Activated T-cell treated with anti-CD3 and anti-CD28 coated beads, Interleukin-2, amount 50 U/mL, for 4 hours (primary cell): Measurements from ENCODE around the gene EPRS1. TPM values are rescaled to one million over a fixed set of nuclear protein-coding genes. Genes with fewer than 3 reads are reported as not detected.
"Not testable (repeated sequence)": the region's sequence is repeated elsewhere in the genome, so short reads cannot be mapped to it uniquely, and the experiment has no call there.

Experiments
- ATAC-seq, 2 donors: fragments of 200-7000 bp; cut with Tn5 transposase; one replicate each; pipeline ENCODE4 v1.10.0; 2021
- DNase-seq: peaks from one replicate; pipeline ENCODE4 v3.0.0-alpha.2; 2020
- H3K27me3 Mint-ChIP-seq: one replicate; pipeline ENCODE4 v1.8.0; 2021; ENCODE audit warnings: low read depth, mixed read lengths
- H3K36me3 Mint-ChIP-seq: one replicate; pipeline ENCODE4 v1.8.0; 2022; ENCODE audit warnings: mixed read lengths; ENCODE audit not compliant: insufficient read depth
- H3K4me1 Mint-ChIP-seq: one replicate; pipeline ENCODE4 v1.8.0; 2021; ENCODE audit warnings: low read depth, mixed read lengths
- H3K4me3 Mint-ChIP-seq: one replicate; pipeline ENCODE4 v1.8.0; 2021; ENCODE audit warnings: mild to moderate bottlenecking, moderate library complexity, mixed read lengths
- H3K9me3 Mint-ChIP-seq: one replicate; pipeline ENCODE4 v1.8.0; 2021; ENCODE audit warnings: mixed read lengths
- total RNA-seq, 3 donors: library from RNA; stranded (reverse); gene quantifications; one replicate each; pipeline ENCODE4 v1.2.1, GENCODE V29; 2021

The EPRS1 gene
- total RNA-seq, result 100 to 1,000 TPM; 187 to 217 (median 208) TPM

DNA sequence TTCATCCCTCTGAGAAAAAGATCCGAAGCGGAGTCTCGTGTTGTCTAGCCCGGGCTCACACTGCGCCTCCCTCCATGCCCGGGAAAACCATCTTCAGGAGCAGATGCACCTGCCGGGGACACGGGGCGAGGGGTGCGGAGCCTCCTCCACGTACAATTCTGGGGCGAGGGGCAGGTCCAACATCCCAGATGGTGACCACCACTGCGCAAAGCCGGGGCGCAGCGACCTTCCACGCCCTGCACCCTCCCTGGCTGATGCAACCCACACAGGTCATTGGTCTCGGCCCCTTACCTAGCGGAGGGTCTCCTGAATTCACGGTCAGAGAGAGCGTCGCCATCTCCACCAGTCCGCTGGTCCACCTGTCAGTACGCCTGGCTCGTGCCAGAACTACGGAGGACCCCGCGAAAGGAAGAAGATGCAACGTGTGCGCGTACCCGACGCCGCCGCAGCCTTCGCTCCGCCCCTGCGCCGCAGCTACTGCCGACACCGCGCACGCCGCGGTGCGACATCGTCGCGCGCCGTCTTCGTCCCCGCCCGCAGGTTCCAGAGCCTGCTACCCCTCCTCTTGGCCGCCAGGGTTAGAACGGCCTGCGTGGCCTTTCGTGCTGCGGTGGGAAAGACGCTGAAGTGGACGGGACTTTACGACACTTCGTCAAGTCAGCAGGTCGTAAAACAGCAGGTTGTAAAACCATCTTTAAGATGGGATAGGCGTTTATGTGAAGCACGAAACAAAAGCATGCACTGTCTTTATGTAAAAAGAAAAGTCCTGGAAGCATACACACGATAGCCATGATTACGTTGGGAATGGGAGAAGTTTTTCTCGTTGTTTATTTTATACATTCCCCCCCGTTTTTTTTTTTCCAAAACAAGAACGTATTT, at the start of gene EPRS1:
Gene EPRS1 (minus strand): TSS at position 454 of the 879 bp plus-strand sequence. CDS start 117 bp downstream, at position 337.
- H3K9me3 Mint-ChIP-seq, result no peaks in the 10 kb centered on the region
- H3K36me3 Mint-ChIP-seq, result peaks cover 7% of the 10 kb centered on the region
- peaks cover 25% of the 10 kb centered on the region for H3K4me1 Mint-ChIP-seq
- DNase-seq (peak; percentile 90), ATAC-seq (peak; percentile 98)
- no peaks in the 10 kb centered on the region for H3K27me3 Mint-ChIP-seq
- peak within 1 kb of the TSS; percentile 95 for H3K4me3 Mint-ChIP-seq

DNA sequence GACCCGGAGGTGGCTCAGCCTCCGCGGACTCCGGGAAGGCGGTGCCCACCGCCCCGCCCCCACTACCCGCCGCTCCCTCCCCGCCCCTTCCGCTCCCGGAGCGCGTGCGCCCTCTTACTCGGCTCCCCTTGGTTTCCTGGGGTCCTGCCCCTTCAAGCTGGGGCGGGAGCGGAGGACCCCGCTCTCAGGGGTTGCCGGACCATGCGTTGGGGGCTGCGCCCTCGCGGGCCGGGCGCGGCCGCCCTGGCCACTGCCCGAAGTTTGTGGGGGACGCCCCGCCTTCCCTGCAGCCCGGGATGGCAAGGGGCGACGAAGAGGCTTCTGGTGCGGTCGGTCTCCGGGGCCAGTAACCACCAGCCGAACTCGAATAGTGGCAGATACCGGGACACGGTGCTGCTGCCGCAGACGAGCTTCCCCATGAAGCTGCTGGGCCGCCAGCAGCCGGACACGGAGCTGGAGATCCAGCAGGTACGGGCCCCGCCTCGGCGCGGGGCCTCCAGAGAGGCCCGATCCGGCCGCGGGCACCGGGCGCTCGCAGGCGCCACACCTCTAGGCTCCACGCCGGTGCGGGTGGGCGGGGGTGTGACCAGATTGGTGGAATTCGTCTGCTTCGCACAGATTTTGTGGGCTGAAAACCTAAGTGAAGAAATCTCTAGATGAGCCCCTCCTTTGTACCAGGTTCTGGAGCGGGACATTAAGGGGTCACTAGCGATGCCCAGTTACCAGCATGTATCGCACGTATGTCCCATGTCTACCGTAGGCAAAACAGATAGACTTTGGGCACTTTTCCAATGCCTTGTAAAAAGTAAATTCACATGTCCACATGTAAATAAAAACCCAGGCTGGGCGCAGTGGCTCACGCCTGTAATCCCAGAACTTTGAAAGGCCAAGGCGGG, 48.0 kb upstream of the EPRS1 start, which contains the start of gene IARS2:
Gene IARS2 (plus strand): TSS at position 117 of the 896 bp plus-strand sequence. CDS start 85 bp downstream, at position 202.
- Mint-ChIP-seq H3K4me1 (peaks cover 39% of the 10 kb centered on the region), H3K36me3 (peaks cover 13% of the 10 kb centered on the region), H3K27me3 (no peaks in the 10 kb centered on the region), H3K9me3 (no peaks in the 10 kb centered on the region), H3K4me3 (peak within 1 kb of the TSS; percentile 79)
- peak; percentile 83 to 87 for ATAC-seq
- DNase-seq, result peak; percentile 91

DNA sequence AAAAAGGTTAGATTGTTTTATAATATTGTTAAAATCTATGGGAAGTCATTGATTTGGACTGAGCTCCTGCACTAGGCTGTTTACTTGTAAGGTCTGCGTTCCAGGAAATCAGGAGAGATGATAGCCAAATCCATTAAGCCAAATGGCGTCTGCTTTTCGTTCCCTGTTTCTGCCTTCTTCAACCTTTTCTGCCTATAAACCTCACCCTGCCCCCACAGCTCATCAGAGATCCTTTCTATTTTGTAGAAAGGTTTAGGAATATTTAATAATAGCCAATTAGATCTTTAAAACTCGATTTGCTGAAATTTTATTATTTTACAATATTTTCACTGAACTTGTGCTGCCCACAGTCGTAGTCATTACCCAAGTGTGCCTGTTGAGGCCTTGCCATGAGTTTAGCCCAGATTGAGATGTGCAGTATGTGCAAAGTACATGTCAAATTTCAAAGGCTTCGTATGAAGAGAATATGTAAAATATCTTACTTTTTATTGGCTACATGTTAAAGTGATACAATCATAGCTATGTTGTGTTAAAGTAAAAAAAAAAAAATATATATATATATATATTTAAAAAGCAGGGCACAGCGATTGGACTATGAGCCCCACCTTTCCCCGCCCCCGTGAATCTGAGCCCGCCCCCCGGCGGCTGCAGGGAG, 47.2 kb upstream of the EPRS1 start:
- Mint-ChIP-seq H3K4me1 (peaks cover 42% of the 10 kb centered on the region), H3K9me3 (no peaks in the 10 kb centered on the region), H3K36me3 (peaks cover 12% of the 10 kb centered on the region), H3K27me3 (no peaks in the 10 kb centered on the region), H3K4me3 (peak overlapping the region; percentile 24)
- no peak for DNase-seq
- no peak for ATAC-seq

DNA sequence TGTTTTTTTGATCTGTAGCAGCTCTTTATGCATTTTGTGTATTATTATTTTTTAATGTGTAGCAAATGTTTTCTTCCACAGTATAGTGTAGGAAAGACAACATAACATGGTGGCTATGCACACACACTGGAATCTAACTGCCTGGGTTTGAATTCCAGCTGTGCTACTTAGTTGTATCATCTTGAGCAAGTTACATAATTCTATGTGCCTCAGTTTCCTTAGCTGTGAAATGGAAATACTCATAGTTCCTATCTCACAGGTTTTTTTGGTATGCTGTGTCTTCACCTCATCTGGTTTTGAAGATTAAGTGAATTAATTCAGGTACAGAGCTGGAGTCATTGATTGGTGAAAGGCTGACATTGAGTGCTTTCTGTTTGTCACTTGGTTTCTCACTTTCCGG, 46.4 kb upstream of the EPRS1 start:
- peaks cover 7% of the 10 kb centered on the region for H3K36me3 Mint-ChIP-seq
- no peaks in the 10 kb centered on the region for H3K27me3 Mint-ChIP-seq
- H3K9me3 Mint-ChIP-seq, result no peaks in the 10 kb centered on the region
- ATAC-seq (no peak), DNase-seq (no peak)
- H3K4me1 Mint-ChIP-seq, result peaks cover 38% of the 10 kb centered on the region
- H3K4me3 Mint-ChIP-seq, result no peak overlapping the region

DNA sequence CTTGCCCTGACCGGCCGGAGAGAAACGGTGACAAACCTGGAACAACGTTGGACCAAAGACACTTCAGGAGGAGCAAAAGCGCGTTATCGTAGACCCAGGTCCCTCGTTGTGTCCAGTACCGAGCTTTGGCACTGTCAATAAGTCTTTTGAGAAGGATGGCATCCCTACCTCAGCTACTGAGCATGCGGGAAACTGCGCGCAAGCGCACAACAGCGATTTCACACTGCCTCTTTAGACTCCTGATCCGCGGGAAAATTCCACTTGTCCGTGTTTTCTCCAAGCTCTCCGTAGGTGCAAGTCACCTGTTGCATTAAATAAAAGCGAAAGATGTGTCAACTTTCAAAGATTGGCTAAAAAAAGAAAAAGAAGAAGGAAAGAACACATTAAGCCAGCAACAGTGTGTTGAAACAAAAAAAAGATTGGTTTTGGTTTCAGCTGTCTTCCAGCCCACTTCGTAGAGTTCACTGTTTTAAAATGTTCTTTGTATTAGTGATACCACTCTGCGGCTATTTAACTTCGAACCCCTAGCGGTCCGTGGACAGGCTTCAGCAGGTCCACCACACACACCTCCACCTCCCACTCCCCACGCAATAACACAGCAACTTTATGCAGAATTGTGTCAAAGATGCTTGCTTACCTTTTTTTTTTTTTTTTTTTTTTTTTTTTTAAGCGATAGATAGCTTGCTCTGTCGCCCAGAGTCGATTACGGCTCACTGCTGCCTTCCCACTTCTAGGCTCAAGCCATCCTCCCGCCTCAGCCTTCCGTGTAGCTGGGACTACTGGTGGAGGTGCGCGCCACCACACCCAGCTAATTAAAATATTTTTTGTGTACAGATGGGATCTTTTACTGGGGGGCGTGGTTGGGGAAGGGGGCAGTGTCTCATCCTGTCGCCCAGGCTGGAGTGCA, 43.6 kb upstream of the EPRS1 start, which contains the start of gene BPNT1:
Gene BPNT1 (minus strand): TSS at position 139 of the 907 bp plus-strand sequence. CDS start 9,942 bp downstream, outside the sequence.
- ATAC-seq (peak; percentile 69 to 70), DNase-seq (peak; percentile 97)
- H3K9me3 Mint-ChIP-seq, result no peaks in the 10 kb centered on the region
- H3K27me3 Mint-ChIP-seq, result no peaks in the 10 kb centered on the region
- H3K36me3 Mint-ChIP-seq, result no peaks in the 10 kb centered on the region
- H3K4me1 Mint-ChIP-seq, result peaks cover 27% of the 10 kb centered on the region
- H3K4me3 Mint-ChIP-seq, result peak within 1 kb of the TSS; percentile 95

DNA sequence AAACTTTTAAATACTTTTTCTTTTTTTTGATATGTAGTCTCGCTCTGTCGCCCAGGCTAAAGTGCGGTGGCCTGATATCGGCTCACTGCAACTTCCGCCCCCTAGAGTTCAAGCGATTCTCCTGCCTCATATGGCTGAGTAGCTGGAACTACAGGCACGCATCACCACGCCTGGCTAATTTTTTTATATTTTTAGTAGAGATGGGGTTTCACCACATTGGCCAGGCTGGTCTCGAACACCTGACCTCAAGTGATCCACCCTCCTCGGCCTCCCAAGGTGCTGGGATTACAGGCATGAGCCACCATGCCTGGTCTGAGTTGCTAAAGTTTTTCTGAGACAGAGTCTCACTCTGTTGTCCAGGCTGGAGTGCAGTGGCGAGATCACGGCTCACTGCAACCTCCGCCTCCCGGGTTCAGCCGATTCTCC, 40.0 kb upstream of the EPRS1 start:
- H3K4me3 Mint-ChIP-seq, ATAC-seq, H3K9me3 Mint-ChIP-seq, H3K36me3 Mint-ChIP-seq, DNase-seq, H3K27me3 Mint-ChIP-seq: not testable (repeated sequence)
- H3K4me1 Mint-ChIP-seq, result peaks cover 18% of the 10 kb centered on the region

DNA sequence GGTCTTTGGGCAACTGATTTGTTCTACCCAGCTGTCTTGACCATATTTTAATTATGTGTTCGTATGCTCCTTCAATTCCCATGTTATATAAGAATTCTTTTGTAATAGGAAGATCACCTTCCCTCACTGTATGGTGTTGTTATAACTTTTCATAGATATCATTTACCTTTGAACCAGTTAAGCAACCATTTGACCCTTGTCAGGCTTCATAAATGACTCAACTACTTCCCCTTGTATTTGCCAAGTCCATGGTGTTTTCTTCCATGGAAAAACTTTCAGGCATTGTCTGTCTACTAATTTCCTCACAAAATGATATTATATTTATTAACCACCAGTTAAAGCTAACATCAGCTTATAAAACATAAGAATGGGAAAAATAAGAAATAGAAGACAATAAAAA, 38.2 kb upstream of the EPRS1 start:
- DNase-seq (no peak), ATAC-seq (no peak)
- no peak overlapping the region for H3K4me3 Mint-ChIP-seq
- H3K27me3 Mint-ChIP-seq, result no peaks in the 10 kb centered on the region
- H3K4me1 Mint-ChIP-seq, result peaks cover 11% of the 10 kb centered on the region
- H3K9me3 Mint-ChIP-seq, result no peaks in the 10 kb centered on the region
- H3K36me3 Mint-ChIP-seq, result peaks cover 7% of the 10 kb centered on the region

DNA sequence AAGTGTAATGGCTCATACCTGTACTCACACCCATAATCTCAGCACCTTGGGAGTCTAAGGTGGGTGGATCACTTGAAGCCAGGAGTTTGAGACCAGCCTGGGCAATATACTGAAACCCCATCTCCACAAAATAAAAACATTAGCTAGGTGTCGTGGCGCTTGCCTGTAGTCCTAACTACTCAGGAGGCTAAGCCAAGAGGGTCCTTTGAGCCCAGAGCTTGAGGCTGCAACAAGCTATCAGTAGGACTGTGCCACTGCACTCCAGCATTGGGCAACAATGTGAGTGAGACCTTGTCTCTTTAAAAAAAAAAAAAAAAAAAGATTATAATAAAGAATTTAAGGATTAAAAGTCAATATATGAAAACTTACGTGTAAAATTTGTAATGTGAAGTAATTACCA, 31.6 kb upstream of the EPRS1 start:
- no peaks in the 10 kb centered on the region for H3K9me3 Mint-ChIP-seq
- no peak overlapping the region for H3K4me3 Mint-ChIP-seq
- no peaks in the 10 kb centered on the region for H3K4me1 Mint-ChIP-seq
- H3K36me3 Mint-ChIP-seq, result peaks cover 18% of the 10 kb centered on the region
- H3K27me3 Mint-ChIP-seq, result no peaks in the 10 kb centered on the region
- DNase-seq, result no peak
- ATAC-seq, result no peak

DNA sequence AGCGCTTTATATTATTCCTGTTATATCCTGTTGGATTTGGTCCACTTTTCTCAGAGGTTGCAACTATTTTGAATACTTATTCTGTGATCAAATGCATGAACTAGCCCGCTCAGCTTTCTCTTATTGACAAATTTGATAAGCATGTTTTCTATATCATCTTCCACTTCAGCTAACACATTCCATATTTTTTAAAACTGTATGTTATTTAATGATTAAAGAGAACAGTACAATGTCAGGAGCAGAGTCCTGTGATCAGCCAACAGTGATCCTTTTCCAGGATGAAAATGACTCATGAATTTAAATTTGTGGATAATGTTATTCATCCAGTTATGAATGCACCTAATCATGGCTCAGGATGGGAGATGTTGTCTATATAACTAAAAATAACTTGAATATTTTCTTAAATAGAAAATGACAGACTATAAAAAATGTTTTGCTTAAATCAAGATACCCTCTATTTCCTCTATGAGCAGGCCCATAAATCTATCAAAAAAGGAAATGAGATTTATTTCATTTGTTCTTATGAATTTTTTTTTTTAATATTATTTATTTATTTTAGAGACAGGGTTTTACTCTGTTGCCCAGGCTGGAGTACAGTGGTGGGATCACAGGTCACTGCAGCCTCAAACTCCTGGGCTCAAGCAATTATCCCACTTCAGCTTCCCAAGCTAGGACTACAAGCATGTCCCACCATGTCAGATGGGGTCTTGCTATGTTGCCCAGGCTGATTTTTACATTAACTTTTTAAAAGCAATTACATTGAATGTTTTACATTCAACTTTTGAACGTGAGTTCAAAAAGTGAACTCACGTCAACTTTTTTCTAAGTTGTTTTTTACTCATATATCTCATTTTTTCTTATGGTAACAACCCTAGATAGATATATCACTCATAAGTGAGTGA, 30.8 kb upstream of the EPRS1 start:
- no peaks in the 10 kb centered on the region for H3K27me3 Mint-ChIP-seq
- ATAC-seq, result no peak

DNA sequence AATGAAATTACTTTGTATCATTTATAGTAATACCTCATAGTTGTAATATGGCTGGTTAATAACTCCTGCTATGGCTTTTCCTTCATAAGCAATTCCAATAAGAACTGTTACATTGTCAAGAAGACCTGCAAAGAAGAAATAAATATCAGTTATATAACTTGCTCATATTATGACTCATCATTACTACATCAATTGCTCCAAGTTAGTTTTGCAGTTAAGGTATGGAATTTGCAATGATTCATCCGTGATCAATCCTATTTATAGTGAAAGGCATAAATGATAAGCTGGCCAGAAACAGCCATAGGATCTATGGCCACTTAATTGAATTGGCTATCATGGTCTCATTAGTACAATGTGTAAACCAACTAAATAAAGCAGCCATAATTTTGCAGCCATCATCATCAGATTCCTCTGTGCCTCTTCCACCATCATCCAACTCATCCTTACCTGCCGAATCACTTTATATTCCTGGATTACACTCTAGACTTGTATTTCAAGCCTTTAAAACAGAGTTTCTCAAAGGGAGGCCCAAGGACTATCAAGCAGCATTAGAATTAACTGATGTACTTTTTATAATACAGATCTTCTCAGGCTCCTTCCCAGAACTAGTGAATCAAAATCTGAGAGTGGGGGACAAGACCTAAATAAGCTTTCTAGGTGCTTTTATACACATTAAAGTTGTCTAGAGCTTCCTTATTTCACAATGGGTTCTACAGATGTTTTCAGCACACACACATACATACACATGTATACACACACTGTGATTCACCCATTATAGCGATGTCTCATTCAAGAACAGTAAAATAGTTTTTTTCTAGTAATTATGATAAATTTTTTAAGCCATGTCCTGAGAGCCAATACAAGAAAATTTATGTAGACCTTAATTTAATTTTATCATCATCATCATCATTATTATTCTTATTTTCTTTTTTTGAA, 21.2 kb upstream of the EPRS1 start:
- Mint-ChIP-seq H3K27me3 (no peaks in the 10 kb centered on the region), H3K4me3 (no peak overlapping the region), H3K4me1 (no peaks in the 10 kb centered on the region), H3K9me3 (peaks cover 2% of the 10 kb centered on the region), H3K36me3 (peaks cover 26% of the 10 kb centered on the region)
- DNase-seq, result no peak
- no peak for ATAC-seq

More for the DNA sequence above, 30.8 kb upstream of the EPRS1 start:
- H3K9me3 Mint-ChIP-seq, result no peaks in the 10 kb centered on the region
- no peak overlapping the region for H3K4me3 Mint-ChIP-seq
- H3K4me1 Mint-ChIP-seq, result no peaks in the 10 kb centered on the region
- H3K36me3 Mint-ChIP-seq, result peaks cover 22% of the 10 kb centered on the region
- DNase-seq, result no peak

DNA sequence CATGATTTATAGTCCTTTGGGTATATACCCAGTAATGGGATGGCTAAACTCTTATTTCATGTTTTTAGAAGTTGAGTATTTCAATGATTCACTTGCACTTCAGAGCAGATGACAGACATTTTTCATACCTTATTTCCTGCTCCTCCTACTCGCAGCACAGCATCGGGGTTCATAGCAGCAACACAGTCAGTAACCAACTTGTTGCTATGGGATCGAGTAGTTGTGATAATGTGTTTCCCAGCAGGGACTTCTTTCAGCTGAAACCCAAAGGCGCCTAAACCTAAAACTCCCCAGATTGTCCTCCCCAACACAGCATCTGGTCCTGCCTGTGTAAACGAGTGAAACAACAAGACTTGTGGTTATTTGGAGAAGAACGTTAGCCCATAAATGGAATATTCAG, 16.3 kb upstream of the EPRS1 start:
- no peak for DNase-seq
- peaks cover 4% of the 10 kb centered on the region for H3K9me3 Mint-ChIP-seq
- no peak overlapping the region for H3K4me3 Mint-ChIP-seq
- no peak for ATAC-seq
- H3K4me1 Mint-ChIP-seq, result no peaks in the 10 kb centered on the region
- H3K36me3 Mint-ChIP-seq, result peaks cover 27% of the 10 kb centered on the region
- H3K27me3 Mint-ChIP-seq, result no peaks in the 10 kb centered on the region
